A549 (cell line): Measurements from ENCODE around the gene PHF21B.

ENCODE experiments used
- CEBPB ChIP-seq, 2 experiments: fragments of >200 bp in 1 of 2; sonication (Bioruptor Twin) in 1 of 2; formaldehyde crosslinking in 1 of 2; IDR thresholded peaks; 2 replicates each; pipeline ENCODE4 v1.6.1; 2012 to 2016
- CHD2 ChIP-seq: fragments of 150-350 bp; IDR thresholded peaks from 2 replicates; pipeline ENCODE4 v1.6.1; 2014; ENCODE audit warnings: low read length; ENCODE audit not compliant: partially characterized antibody
- CTCF ChIP-seq: fragments of >200 bp; sonication (Bioruptor Twin); formaldehyde crosslinking; IDR thresholded peaks from 3 replicates; pipeline ENCODE4 v1.5.1; 2016
- HDAC2 ChIP-seq: fragments of 200-600 bp; sonication (generic); IDR thresholded peaks from 2 replicates; pipeline ENCODE4 v1.6.1; 2016
- HMGXB4 ChIP-seq: fragments of 250-450 bp; sonication (Bioruptor Pico); IDR thresholded peaks from 2 replicates; pipeline ENCODE4 v1.5.0; 2021; ENCODE audit warnings: mild to moderate bottlenecking, moderate library complexity, borderline replicate concordance
- MAZ ChIP-seq: fragments of 150-350 bp; IDR thresholded peaks from 2 replicates; pipeline ENCODE4 v1.6.1; 2014; ENCODE audit warnings: antibody characterized with exemption, low read depth, low read length, borderline replicate concordance
- PBX3 ChIP-seq: IDR thresholded peaks from 2 replicates; pipeline ENCODE4 v1.6.1; 2012
- SMC3 ChIP-seq: fragments of >200 bp; sonication (Bioruptor Twin); formaldehyde crosslinking; IDR thresholded peaks from 3 replicates; pipeline ENCODE4 v1.6.1; 2018; ENCODE audit warnings: inconsistent platforms
- TP53 ChIP-seq: fragments of 250-450 bp; sonication (Bioruptor Pico); IDR thresholded peaks from 2 replicates; pipeline ENCODE4 v1.5.0; 2021; ENCODE audit warnings: mild to moderate bottlenecking, moderate library complexity

GRCh38 chr22:44991218-44991617 is 18.6 kb downstream of the PHF21B start:
- TF ChIP-seq TP53 (no peak), HMGXB4 (no peak), CTCF (no peak), PBX3 (no peak), SMC3 (no peak), CHD2 (no peak), HDAC2 (no peak), MAZ (no peak), CEBPB (IDR thresholded peaks at IDR 0.05) (no peak)
